GM12865 (cell line): ENCODE measurements around the gene RTN4.
A peak's percentile ranks its signal among the peaks of the same experiment; 100 is the strongest.

Source experiments
- DNase-seq: peaks from one replicate; pipeline ENCODE4 v3.0.0; 2010; ENCODE audit warnings: low read depth
- H3K4me3 ChIP-seq: 2 replicates; pipeline ENCODE4 v1.5.1; 2011; ENCODE audit warnings: mild to moderate bottlenecking, low read depth, low read length, control low read depth
- CTCF ChIP-seq: IDR thresholded peaks from 2 replicates; pipeline ENCODE4 v1.5.1; 2011; ENCODE audit warnings: low read length, control low read depth, low read depth, inconsistent platforms; ENCODE audit not compliant: insufficient read depth; ENCODE audit errors: missing control alignments

Gene RTN4

GRCh38 chr2:54983345-54984220 lies 66.7 kb downstream of the RTN4 start:
- H3K4me3 ChIP-seq, result no peak overlapping the region
- DNase-seq, result no peak
- no peak for TF ChIP-seq CTCF

GRCh38 chr2:54981385-54981784 lies 68.9 kb downstream of the RTN4 start:
- no peak for DNase-seq
- no peak overlapping the region for H3K4me3 ChIP-seq
- TF ChIP-seq CTCF, result no peak

GRCh38 chr2:54979321-54980044 lies 70.8 kb downstream of the RTN4 start:
- no peak for TF ChIP-seq CTCF
- DNase-seq, result no peak
- H3K4me3 ChIP-seq, result no peak overlapping the region

GRCh38 chr2:54977149-54977548 lies 73.1 kb downstream of the RTN4 start:
- peak; percentile 90 for DNase-seq
- H3K4me3 ChIP-seq, result peak overlapping the region; percentile 42; the same call in 1 of the 2 replicates
- no peak for TF ChIP-seq CTCF

- DNase-seq, result no peak
- no peak overlapping the region for H3K4me3 ChIP-seq
- no peak for TF ChIP-seq CTCF
Observed at GRCh38 chr2:54975598-54976492, 74.4 kb downstream of the RTN4 start.

- no peak for DNase-seq
- TF ChIP-seq CTCF, result no peak
Observed at GRCh38 chr2:54975175-54975574, 75.1 kb downstream of the RTN4 start.

More at GRCh38 chr2:54975175-54975574, 75.1 kb downstream of the RTN4 start:
- no peak overlapping the region for H3K4me3 ChIP-seq
